Esophagus muscularis mucosa (tissue), 4 donors: ENCODE results near the gene KCNH1. TPM values are rescaled to one million over a fixed set of nuclear protein-coding genes. Genes with fewer than 3 reads are reported as not detected.

ENCODE experiments used
- DNase-seq: peaks from one replicate; pipeline ENCODE4 v3.0.0-alpha.2; 2017; ENCODE audit errors: extremely low spot score
- H3K27ac ChIP-seq, 4 donors: fragments of 200-600 bp; sonication (generic); replicated peaks in 1 of 4; 1 replicate in 3 of 4; 2 replicates in 1 of 4; pipeline ENCODE4 v1.5.1; 2016 to 2019; ENCODE audit warnings: mild to moderate bottlenecking in 1 of 4
- H3K27me3 ChIP-seq, 4 donors: fragments of 200-600 bp; sonication (generic); one replicate each; pipeline versions ENCODE4 v1.5.1 to v1.6.0; 2016 to 2019
- H3K36me3 ChIP-seq, 4 donors: fragments of 200-600 bp; sonication (generic); one replicate each; pipeline ENCODE4 v1.5.1; 2016 to 2019
- H3K4me1 ChIP-seq, 4 donors: fragments of 200-600 bp; sonication (generic); one replicate each; pipeline ENCODE4 v1.5.1; 2016 to 2019
- H3K4me3 ChIP-seq, 4 donors: fragments of 200-600 bp; sonication (generic); 1 replicate in 2 of 4; 2 replicates in 2 of 4; pipeline ENCODE4 v1.5.1; 2016 to 2019; ENCODE audit warnings: mild to moderate bottlenecking in 4 of 4, moderate library complexity in 1 of 4
- H3K9me3 ChIP-seq, 4 donors: fragments of 200-600 bp; sonication (generic); 1 replicate in 3 of 4; 2 replicates in 1 of 4; pipeline ENCODE4 v1.5.1; 2016 to 2019
- CTCF ChIP-seq, 3 experiments: fragments of 200-600 bp in 2 of 3; fragments of 450-650 bp in 1 of 3; sonication (generic) in 2 of 3; IDR thresholded peaks; one replicate each; pipeline ENCODE4 v1.5.1; 2017 to 2019; ENCODE audit warnings: antibody characterized with exemption in 3 of 3, mild to moderate bottlenecking in 2 of 3, moderate library complexity in 1 of 3
- EP300 ChIP-seq: sonication (generic); formaldehyde crosslinking; IDR thresholded peaks from one replicate; pipeline ENCODE4 v1.6.1; 2017; ENCODE audit warnings: antibody characterized with exemption
- POLR2A ChIP-seq: fragments of 450-650 bp; IDR thresholded peaks from one replicate; pipeline ENCODE4 v1.6.1; 2017; ENCODE audit warnings: antibody characterized with exemption, moderate library complexity, mild to moderate bottlenecking, low read depth
- POLR2AphosphoS5 ChIP-seq, 2 donors: sonication (generic); formaldehyde crosslinking; IDR thresholded peaks; one replicate each; pipeline ENCODE4 v1.6.1; 2017; ENCODE audit warnings: antibody characterized with exemption in 2 of 2
- WGBS: methylation state at CpG from one replicate; pipeline ENCODE4 v1.1.5; 2018; 5-methylcytosine and 5-hydroxymethylcytosine counted together
- intact Hi-C: fragments of 100-400 bp; cut with DNase I; formaldehyde crosslinking; loops from one replicate; pipeline ENCODE4 v1.15.1; 2023
- total RNA-seq, 4 donors: library from RNA; depleted of rRNA; stranded (reverse); fragments of >200 nt; gene quantifications; one replicate each; pipeline versions ENCODE4 v1.1.0 to v1.2.1, GENCODE V29; 2016

KCNH1 gene
- total RNA-seq, 4 donors from 2014 or later: 0.11 to 0.78 (median 0.46) TPM

GRCh38 chr1:210650403-210650802 lies 483.5 kb downstream of the KCNH1 start:
- H3K4me3 ChIP-seq: no peak overlapping the region
- no peaks in the 10 kb centered on the region for H3K4me1 ChIP-seq
- H3K27me3 ChIP-seq: no peaks in the 10 kb centered on the region
- no peaks in the 10 kb centered on the region for H3K36me3 ChIP-seq
- no peaks in the 10 kb centered on the region for H3K9me3 ChIP-seq
- H3K27ac ChIP-seq: no peak overlapping the region
- intact Hi-C loops: no loop called here
- WGBS: 37% methylated on average over 2 of the region's 2 CpGs
- no peak for TF ChIP-seq CTCF (IDR thresholded peaks at IDR 0.05)
- no peak for TF ChIP-seq POLR2A
- DNase-seq: no peak

GRCh38 chr1:210648588-210649269 lies 485.2 kb downstream of the KCNH1 start:
- WGBS: 70% methylated on average over 2 of the region's 2 CpGs
- TF ChIP-seq CTCF (IDR thresholded peaks at IDR 0.05) (no peak), EP300 (no peak), POLR2A (no peak), POLR2AphosphoS5 (IDR thresholded peaks at IDR 0.05) (no peak)
- DNase-seq: no peak
- no peaks in the 10 kb centered on the region for H3K36me3 ChIP-seq
- no peak overlapping the region for H3K4me3 ChIP-seq
- no peaks in the 10 kb centered on the region for H3K9me3 ChIP-seq
- H3K27ac ChIP-seq: no peak overlapping the region
- no peaks in the 10 kb centered on the region for H3K27me3 ChIP-seq
- no peaks in the 10 kb centered on the region for H3K4me1 ChIP-seq
- intact Hi-C loops: no loop called here

- H3K27ac ChIP-seq: no peak overlapping the region
- H3K4me1 ChIP-seq: no peaks in the 10 kb centered on the region
- H3K4me3 ChIP-seq: no peak overlapping the region
- 65% methylated on average over 6 of the region's 6 CpGs for WGBS
- H3K36me3 ChIP-seq: no peaks in the 10 kb centered on the region
- no peaks in the 10 kb centered on the region for H3K27me3 ChIP-seq
- no peaks in the 10 kb centered on the region for H3K9me3 ChIP-seq
- intact Hi-C loops: no loop called here
- DNase-seq: no peak
- no peak for TF ChIP-seq POLR2A
- TF ChIP-seq CTCF (IDR thresholded peaks at IDR 0.05): no peak
- TF ChIP-seq EP300: no peak
- TF ChIP-seq POLR2AphosphoS5 (IDR thresholded peaks at IDR 0.05): no peak
Observed at GRCh38 chr1:210647406-210648333, 486.3 kb downstream of the KCNH1 start.

GRCh38 chr1:210646258-210646616 lies 487.7 kb downstream of the KCNH1 start:
- intact Hi-C loops: no loop called here
- WGBS: 86% methylated on average over 2 of the region's 2 CpGs
- Histone ChIP-seq H3K27ac (no peak overlapping the region), H3K27me3 (no peaks in the 10 kb centered on the region), H3K4me1 (no peaks in the 10 kb centered on the region), H3K9me3 (no peaks in the 10 kb centered on the region), H3K4me3 (no peak overlapping the region), H3K36me3 (no peaks in the 10 kb centered on the region)
- TF ChIP-seq POLR2AphosphoS5 (IDR thresholded peaks at IDR 0.05) (no peak), POLR2A (no peak)
- no peak for DNase-seq

- no peak for DNase-seq
- TF ChIP-seq POLR2AphosphoS5 (IDR thresholded peaks at IDR 0.05): no peak
- 78% methylated on average over 7 of the region's 7 CpGs for WGBS
- intact Hi-C loops: no loop called here
- H3K36me3 ChIP-seq: no peaks in the 10 kb centered on the region
- H3K27me3 ChIP-seq: no peaks in the 10 kb centered on the region
- H3K9me3 ChIP-seq: no peaks in the 10 kb centered on the region
- no peak overlapping the region for H3K27ac ChIP-seq
- H3K4me3 ChIP-seq: no peak overlapping the region
- no peaks in the 10 kb centered on the region for H3K4me1 ChIP-seq
Observed at GRCh38 chr1:210645582-210646257, 488.2 kb downstream of the KCNH1 start.
